ENCODE results near the gene CSE1L.
"Not testable (repeated sequence)": the region's sequence is repeated elsewhere in the genome, so short reads cannot be mapped to it uniquely, and the experiment has no call there.

Gene CSE1L

DNA sequence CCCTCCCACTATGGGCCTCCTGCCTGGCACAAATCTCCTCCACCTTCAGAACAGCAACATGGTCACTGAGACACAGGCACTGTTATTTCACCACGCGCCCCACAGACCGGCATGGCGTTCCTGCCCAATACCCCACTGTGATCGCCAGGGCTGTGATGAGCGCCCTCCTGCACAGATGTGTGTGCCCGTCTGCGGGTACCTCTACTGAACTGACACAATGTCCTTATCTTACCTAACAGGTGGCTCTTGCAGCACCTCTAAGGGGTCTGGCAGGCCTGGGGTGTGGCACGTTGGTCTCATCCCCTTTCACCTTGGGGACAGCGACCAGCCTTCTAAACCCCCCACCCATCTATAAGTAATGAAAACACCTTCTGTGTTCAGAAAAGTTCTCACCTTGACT lies 77.9 kb downstream of the CSE1L start:
- no peak for DNase-seq (ENCODE audit: low spot score)

DNA sequence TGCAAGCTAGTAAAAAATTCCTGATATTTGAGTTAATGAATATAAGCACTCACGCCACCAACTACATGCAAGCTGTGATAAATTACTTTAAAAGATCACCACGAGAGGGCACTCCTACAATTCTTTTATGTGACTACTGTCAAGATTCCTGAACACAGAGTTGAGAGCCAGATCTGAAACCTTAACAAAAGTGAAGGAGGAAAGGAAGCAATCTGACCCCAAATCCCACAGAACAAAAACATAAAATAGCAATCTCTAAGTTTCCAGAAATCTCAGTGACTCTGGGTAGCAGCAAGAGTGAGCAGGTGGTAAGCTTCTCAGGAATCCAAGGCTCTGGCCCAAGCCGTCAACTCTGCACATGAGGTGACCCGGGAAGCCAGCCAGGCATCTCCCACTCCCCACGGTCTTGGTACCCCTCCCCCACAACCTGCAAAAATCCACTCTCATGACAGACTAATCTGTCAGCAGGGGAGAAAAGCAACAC lies 86.9 kb downstream of the CSE1L start:
- DNase-seq (ENCODE audit: low spot score), result peak; percentile 80

DNA sequence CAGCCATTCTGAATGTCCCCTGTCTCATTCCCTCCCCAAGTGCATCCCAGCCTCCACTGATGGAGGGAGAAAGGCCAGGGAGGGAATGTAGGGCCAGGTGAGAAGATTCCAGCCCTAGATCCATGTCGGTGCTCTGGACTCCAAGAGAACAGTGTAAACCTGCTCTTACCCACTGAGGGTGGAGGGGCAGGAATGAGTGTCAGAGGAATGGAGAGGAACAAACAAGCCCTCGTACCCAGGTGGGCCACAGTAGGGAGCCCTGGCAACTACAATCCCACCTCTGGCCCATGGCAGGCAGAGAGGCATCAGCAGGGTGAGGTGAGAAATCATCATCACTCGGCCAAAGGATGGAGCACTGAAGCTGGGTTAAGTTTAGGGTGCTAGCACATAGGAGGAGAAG lies 87.5 kb downstream of the CSE1L start:
- no peak for DNase-seq (ENCODE audit: low spot score)

DNA sequence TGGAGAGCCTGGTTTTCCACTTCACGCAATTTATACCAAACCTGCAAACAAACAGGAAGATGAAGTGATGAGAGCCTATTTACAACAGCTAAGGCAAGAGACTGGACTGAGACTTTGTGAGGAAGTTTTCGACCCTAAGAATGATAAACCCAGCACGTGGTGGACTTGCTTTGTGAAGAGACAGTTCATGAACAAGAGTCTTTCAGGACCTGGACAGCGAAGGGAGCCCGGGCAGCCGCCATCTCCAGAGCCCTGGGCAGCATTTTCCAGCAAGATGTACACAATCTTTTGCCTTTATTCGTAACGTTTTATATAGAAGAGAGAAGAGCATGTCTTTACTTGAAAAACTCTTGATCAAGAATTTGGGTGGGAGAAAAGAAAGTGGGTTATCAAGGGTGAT lies 88.7 kb downstream of the CSE1L start:
- DNase-seq (ENCODE audit: low spot score), result not testable (repeated sequence)

DNA sequence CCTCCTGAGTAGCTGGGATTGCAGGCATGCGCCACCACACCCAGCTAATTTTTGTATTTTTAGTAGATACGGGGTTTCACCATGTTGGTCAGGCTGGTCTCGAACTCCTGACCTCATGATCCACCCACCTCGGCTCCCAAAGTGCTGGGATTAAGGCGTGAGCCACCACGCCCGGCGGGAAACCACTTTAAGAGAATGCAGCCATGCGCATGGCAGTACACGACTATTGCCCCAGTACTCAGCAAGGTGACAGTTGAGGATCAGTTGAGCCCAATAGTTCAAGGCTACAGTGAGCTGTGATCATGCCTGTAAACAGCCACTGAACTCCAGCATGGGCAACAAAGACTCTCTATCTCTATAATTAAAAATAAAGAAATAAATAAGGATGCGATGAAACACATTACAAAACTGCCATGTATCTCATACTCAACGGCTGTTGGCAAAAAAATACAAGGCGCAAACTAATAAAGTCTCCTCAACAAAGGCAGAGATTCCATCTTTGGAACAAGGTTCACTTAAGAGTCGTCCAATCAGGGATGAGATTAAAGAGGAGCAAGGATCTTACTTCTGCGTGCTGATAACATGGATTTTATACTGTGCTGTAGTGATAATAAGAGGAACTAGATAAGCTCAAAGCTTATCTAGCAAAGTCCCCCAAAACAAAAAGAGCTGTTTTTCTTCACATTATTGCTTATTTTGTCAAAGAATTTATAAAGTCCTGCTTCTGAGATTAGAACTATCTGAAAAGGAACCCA lies 90.9 kb downstream of the CSE1L start:
- DNase-seq (ENCODE audit: low spot score), result no peak

DNA sequence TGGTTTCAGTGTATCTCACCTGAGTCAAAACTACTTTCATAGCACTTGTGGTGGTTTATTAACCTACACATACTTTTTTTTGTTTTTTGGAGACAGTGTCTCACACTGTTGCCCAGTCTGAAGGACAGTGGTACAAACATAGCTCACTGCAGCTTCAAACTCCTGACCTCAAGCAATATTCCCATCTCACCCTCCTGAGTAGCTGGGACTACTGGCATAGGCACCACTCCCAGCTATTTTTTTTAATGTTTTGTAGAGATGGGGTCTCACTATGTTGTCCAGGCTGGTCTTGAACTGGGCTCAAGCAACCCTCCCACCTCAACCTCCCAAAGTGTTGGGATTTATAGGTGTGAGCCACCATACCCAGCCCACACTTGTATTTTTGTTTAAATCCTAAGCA lies 92.3 kb downstream of the CSE1L start:
- DNase-seq (ENCODE audit: low spot score), result no peak

DNA sequence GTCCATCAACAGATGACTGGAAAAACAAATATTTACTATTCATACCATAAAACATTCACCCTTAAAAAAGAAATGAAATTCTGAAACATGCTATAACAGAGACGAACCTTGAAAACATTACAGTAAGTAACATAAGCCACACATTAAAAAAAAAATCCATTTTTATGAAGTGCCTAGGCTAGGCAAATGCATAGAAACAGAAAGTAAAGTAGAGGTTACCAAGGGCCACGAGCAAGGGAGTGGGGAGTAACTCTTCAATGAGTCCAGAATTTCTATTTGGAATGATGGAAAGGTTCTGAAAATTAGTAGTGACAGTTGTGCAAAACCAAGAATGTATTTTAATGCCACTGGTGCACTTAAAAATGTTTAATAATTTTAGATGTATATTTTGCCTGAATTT lies 94.3 kb downstream of the CSE1L start:
- no peak for DNase-seq (ENCODE audit: low spot score)

DNA sequence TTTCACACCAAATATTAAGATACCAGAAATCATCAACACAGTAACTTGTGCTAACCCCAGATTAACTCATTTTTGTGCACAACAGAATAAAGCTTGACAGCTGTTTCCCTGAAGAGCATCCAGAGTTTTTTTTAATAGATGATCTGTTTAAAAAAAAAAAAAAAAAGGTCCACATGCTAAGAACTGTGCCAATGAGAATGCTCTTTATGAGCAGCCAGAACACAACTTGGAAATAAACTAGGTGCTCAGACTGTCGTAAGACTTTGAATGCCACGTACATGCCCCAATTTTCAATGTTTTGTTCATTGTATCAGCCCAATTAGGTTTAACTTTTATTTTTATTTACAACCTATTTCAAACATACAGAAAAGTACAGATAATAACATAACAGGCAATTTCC lies 94.7 kb downstream of the CSE1L start:
- DNase-seq (ENCODE audit: low spot score), result no peak

Measured in AG08395 (cell line).